NCI-H524 treated with DMSO at 0.1 percent for 48 hours (cell line): ENCODE data around the gene LUZP1.

Source experiments
- DNase-seq: peaks from one replicate; lab custom pipeline; 2025; lab: John Stamatoyannopoulos, UW

Gene LUZP1

GRCh38 chr1:23116921-23117699 lies 51.5 kb downstream of the LUZP1 start:
- no peak for DNase-seq

GRCh38 chr1:23116216-23116836 lies 52.3 kb downstream of the LUZP1 start:
- no peak for DNase-seq

GRCh38 chr1:23114424-23115079 lies 54.1 kb downstream of the LUZP1 start:
- no peak for DNase-seq

GRCh38 chr1:23111600-23112535 lies 56.8 kb downstream of the LUZP1 start:
- no peak for DNase-seq

- no peak for DNase-seq
Measured at GRCh38 chr1:23110391-23110790, 58.3 kb downstream of the LUZP1 start.

GRCh38 chr1:23108918-23109533 lies 59.6 kb downstream of the LUZP1 start:
- no peak for DNase-seq

GRCh38 chr1:23103001-23103889 lies 65.4 kb downstream of the LUZP1 start:
- no peak for DNase-seq

GRCh38 chr1:23102289-23102688 lies 66.4 kb downstream of the LUZP1 start:
- no peak for DNase-seq

GRCh38 chr1:23101887-23102286 lies 66.8 kb downstream of the LUZP1 start:
- no peak for DNase-seq

GRCh38 chr1:23101101-23101827 lies 67.4 kb downstream of the LUZP1 start:
- no peak for DNase-seq

GRCh38 chr1:23100074-23100748 lies 68.4 kb downstream of the LUZP1 start:
- DNase-seq: no peak

GRCh38 chr1:23099171-23099536 lies 69.5 kb downstream of the LUZP1 start:
- DNase-seq: no peak

GRCh38 chr1:23098463-23099170 lies 70.0 kb downstream of the LUZP1 start:
- DNase-seq: no peak

- no peak for DNase-seq
Measured at GRCh38 chr1:23097316-23097715, 71.3 kb downstream of the LUZP1 start.

- no peak for DNase-seq
Measured at GRCh38 chr1:23092447-23092846, 76.2 kb downstream of the LUZP1 start.

- no peak for DNase-seq
Measured at GRCh38 chr1:23091545-23091944, 77.1 kb downstream of the LUZP1 start.

GRCh38 chr1:23090056-23090455 lies 78.6 kb downstream of the LUZP1 start:
- no peak for DNase-seq

- no peak for DNase-seq
Measured at GRCh38 chr1:23088027-23088426, 80.6 kb downstream of the LUZP1 start.

GRCh38 chr1:23085696-23086095 lies 83.0 kb downstream of the LUZP1 start:
- no peak for DNase-seq
